HTR-8/SVneo (cell line): ENCODE measurements around the gene TRPM2.
A peak's percentile ranks its signal among the peaks of the same experiment; 100 is the strongest.
"Not testable (repeated sequence)": the region's sequence is repeated elsewhere in the genome, so short reads cannot be mapped to it uniquely, and the experiment has no call there.

ENCODE experiments used
- DNase-seq: peaks from one replicate; pipeline ENCODE4 v3.0.0; 2011; ENCODE audit warnings: low spot score, mixed read lengths; ENCODE audit not compliant: insufficient read length
- FAIRE-seq: peaks from 2 replicates; lab custom pipeline; 2011; peaks lifted over from hg19 to GRCh38; lab: Jason Lieb, UNC

Gene TRPM2

DNA sequence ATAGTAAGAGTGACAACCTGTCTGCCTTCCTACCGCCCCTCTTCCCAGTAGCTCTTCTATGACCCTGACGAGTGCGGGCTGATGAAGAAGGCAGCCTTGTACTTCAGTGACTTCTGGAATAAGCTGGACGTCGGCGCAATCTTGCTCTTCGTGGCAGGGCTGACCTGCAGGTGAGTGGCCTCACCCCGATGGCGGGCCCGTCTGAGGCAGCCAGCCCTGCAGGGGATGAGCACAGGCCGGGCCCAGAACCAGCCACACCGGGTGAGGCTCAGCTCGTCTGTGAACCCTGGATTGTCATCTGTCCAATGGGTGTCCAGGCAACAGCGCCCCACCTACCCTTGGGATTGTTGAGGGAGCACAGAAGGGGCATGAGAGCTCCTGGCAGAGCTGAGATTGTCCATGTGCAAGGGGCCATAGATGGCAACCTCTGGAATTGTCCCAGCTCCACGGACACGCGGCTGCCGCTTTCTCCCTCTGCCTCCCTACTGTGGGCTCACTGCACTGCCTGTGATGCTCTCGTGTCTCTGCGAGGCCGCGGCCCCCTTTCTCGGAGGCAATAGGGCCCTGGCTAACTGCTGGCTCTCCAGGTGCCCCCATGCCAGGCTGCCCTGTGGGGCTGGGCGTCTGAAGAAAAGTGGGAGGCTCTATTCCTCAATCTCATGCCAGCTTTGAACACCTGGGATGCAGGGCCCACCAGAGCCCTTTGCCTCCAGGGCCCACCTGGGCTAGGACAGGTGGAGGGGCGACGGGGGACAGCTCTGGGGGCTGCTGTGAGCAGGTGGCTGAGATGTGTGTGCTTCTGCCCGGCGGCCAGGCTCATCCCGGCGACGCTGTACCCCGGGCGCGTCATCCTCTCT, 51.9 kb downstream of the TRPM2 start:
- DNase-seq = no peak
- FAIRE-seq = no peak

DNA sequence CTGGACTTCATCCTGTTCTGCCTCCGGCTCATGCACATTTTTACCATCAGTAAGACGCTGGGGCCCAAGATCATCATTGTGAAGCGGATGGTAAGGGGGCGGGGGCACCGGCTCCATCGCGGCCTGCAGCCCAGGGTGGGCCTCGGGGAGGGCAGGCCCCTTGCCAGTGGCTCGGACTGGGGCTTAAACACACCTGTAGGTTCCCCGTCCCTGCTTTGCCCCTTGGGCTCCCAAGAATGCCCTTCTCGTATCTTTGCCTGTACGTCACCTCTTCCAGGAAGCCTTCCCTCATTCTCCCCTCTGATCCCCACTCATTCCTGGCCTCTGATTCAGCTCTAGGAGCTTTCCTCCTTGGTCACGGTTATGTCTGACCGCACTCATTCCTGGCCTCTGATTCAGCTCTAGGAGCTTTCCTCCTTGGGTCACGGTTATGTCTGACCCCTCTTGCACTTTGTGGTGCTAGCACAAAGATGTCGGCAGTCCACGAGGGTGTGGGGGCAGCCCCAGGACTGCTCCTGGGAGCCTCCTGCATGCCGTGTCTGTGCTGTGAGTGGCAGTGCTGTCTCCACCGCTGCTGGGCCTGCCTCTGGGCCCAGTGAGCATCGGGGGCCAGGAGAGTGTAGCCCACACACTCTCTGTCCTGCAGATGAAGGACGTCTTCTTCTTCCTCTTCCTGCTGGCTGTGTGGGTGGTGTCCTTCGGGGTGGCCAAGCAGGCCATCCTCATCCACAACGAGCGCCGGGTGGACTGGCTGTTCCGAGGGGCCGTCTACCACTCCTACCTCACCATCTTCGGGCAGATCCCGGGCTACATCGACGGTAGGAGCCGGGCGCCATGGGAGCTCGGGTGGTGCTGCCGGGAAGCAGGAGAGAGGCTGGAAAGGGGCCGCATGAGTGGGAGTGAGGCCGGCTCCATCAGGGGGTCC, 52.8 kb downstream of the TRPM2 start:
- DNase-seq (peak; percentile 57), FAIRE-seq (peak; percentile 59)

DNA sequence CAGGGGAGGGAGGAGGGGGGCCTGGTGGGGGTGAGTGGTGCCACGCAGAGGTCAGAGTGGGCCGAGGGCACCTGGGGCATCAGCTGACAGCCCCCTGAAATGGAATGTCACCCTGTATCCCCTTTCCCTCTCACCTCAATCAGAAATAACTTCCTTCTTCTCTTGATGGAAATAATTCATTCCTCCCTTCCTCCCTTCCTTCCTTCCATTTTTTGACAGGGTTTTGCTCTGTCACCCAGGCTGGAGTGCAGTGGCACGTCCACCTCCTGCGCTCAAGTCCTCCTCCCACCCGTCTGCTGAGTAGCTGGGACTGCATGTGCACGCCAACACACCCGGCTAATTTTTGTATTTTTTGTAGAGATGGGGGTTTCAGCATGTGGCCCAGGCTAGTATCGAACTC, 53.5 kb downstream of the TRPM2 start:
- FAIRE-seq (no peak), DNase-seq (no peak)

DNA sequence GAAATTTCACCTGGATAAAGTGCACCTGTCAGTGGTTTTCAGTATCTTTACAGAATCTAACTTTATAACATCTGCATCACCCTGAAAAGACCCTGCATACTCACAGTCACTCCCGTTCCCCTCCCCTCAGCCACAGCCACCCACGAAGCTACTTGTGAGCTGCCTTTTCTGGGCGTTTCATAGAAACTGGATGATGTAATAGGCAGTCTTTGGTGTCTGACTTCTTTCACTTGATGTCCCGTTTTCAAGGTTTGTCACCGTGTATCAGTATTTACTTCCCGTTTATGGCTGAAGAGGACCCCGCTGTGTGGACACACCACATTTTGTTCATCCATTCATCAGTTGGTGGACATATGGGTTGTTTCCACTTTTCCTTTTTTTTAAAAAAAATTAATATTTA, 54.1 kb downstream of the TRPM2 start:
- no peak for FAIRE-seq
- no peak for DNase-seq

DNA sequence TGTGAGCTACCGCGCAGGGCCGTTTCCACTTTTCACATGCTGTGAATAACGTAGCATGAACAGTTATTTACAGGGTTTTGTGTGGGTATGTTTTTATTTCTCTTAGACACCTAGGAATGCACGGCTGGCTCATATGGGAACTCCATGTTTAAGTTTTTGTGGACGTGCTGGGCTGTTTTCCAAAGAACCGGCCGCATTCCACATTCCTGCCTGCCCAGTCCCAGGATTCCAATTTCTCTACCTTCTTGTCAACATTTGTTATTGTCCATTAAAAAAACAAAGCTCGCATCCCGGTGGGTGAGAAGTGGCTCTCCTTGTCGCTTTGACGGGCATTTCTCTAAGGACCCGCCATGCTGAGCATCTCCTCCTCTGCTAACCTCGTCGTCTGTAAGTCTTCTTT, 54.8 kb downstream of the TRPM2 start:
- FAIRE-seq = no peak
- no peak for DNase-seq

DNA sequence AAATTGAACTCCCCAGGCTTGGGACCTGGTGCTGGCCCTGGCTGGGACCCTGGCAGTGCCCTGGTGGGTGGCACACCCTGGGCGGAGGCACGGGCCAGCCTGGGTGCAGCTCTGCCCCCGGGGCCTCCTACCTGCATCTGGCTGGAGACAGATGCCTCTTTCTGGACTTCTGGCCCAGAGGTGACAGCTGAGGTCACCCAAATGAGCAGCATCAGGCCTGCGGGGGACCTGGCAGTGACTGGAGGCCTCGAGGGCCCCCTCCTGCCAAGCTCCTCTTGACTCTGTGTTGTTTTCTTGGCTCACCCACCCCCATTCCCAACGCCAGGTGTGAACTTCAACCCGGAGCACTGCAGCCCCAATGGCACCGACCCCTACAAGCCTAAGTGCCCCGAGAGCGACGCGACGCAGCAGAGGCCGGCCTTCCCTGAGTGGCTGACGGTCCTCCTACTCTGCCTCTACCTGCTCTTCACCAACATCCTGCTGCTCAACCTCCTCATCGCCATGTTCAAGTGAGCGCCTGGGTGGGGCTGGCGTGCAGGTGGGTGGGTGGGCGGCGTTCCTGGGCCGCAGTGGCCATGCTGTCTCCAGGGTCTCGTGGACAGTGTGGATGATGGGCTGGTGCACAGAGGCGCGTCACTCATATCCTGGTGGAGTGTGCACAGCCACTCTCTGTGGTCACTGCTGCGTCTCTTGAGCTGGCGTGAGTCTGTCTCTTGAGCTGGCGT, 60.3 kb downstream of the TRPM2 start:
- no peak for DNase-seq
- no peak for FAIRE-seq

DNA sequence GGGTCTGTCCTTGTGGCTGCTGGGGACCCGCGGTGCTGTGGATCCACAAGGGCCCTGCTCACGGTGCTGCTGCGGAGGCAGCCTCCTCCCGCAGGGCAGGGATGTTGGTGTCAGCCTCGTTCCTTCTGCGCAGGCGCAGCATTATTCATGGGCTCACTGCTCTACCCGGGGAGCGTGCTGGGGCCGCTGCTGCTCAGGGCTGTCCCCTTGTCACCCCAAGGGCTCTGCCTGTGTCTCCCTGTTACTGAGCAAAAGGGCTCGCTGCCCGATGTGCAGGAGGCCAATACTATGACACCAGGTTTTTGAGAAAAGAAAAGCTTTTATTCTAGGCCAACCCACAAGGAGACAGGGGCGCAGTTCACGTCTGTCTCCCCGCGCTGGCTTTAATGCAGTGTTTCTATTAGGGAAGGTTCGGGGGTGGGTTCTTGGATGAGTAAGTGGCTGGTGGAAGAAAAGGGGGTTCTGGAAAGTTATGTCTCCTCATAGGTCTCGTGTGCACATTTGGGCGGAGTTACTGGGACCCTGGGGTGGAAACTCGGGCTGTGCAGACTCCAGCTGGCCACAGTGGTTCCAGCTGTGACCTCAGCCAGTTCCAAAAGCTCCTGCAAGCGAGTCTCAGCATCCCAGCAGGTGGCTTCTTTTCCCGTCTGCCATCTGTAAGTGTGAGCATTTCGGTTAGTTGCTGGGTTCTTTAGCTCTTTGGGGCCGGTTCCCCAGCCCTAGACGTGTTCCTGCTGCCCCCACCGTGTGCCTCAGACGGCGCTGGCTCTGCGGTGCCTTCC, 61.1 kb downstream of the TRPM2 start:
- no peak for DNase-seq
- no peak for FAIRE-seq

DNA sequence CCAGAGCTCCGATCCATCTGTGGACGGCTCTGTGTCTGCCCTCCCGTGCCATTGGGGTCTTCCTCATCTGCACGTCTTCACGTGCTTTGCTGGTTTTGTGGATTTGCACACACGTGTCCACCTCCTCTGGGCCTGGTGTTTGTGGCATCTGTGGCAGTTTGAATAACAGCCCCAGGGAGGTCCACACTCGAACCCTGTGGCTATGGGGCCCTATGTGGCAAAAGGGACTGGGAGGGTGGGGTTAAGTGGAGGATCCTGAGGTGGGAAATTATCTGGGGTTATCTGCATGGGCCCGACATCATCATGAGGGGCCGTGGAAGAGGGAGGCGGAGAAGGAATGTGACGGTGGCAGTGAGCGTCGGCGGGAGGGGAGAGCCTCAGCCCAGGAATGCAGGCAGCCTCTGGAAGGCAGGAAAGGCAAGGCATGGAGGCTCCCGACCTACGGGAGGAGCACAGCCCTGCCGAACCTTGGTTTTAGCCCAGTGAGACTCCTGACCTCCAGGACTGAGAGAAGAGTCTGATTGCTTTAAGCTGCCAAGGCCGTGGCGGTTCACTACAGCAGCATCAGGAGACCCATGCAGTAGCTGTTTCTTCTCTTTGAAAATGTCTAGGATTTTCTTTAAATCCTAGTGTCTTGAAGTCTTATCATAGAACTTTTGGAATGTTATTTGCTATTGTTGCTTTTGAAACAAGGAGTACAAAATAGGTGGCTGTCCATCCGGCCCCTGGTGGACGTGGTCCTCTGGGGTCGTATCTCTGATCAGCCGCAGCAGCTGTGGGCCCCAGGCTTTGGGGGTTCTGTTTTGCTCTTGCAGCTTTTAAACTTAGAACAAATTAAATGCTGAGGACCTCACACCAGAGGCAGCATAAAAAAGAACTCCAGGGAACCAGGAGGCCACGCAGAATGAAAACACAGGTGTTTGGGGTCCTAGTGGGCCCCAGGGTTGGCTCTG, 61.9 kb downstream of the TRPM2 start:
- no peak for DNase-seq
- no peak for FAIRE-seq

DNA sequence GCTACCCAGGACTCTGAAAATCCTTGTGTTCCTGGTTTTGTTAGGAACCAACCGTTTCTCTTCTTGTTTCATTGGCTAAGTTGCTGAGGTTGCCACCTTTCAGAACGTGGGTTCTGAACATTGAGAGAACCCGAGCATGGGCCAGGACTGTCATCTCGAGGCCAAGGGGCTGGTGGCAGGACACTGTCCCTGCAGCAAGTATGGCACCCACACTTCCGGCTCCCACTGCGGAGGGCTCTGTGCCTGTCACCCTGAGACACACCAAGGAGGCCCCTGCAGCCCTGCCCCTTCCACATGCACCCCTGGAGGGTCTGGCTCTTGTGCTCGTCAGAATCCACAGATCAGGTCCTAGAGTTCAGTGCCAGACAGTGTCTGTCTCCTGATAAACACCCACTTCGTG, 62.8 kb downstream of the TRPM2 start:
- FAIRE-seq (no peak), DNase-seq (no peak)

DNA sequence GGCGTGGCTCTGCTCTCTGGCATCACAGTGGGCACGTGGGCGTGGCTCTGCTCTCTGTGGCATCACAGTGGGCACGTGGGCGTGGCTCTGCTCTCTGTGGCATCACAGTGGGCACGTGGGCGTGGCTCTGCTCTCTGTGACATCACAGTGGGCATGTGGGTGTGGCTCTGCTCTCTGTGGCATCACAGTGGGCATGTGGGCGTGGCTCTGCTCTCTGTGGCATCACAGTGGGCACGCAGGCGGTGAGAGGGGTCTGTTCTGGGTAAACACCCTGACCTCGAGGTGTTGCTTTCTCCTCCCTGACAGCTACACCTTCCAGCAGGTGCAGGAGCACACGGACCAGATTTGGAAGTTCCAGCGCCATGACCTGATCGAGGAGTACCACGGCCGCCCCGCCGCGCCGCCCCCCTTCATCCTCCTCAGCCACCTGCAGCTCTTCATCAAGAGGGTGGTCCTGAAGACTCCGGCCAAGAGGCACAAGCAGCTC, 64.2 kb downstream of the TRPM2 start:
- FAIRE-seq, DNase-seq: not testable (repeated sequence)

DNA sequence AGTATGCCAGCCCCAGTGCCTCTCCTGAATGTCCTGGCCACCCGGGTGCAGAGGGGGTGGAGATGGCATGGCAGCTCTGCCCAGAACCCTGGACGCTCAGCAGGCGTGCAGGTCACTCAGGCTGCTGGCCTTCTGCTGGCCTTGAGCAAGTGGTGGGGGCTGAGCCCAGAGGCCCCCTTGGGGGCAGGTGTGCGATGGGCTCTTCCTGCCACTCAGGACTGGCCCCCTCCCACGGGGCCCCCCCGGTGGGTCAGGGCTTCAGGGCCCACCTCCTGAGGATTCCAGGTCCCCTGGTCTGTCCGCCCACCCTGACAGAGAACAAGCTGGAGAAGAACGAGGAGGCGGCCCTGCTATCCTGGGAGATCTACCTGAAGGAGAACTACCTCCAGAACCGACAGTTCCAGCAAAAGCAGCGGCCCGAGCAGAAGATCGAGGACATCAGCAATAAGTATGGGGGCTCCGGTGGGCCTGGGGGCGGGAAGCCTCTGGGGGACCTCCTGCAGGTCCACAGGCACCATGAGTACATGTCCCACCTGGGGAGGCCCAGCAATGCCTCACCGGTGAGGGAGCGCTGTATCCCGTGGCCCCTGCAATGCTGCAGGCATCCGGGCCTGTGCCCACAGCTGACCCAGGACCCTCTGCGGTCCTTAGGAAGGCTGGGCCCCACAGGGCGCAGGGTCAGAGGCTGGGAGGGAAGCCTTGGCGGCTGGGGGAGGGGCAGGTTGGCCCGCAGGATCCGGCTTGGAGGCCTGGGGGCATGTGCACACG, 64.9 kb downstream of the TRPM2 start:
- FAIRE-seq (no peak), DNase-seq (no peak)

DNA sequence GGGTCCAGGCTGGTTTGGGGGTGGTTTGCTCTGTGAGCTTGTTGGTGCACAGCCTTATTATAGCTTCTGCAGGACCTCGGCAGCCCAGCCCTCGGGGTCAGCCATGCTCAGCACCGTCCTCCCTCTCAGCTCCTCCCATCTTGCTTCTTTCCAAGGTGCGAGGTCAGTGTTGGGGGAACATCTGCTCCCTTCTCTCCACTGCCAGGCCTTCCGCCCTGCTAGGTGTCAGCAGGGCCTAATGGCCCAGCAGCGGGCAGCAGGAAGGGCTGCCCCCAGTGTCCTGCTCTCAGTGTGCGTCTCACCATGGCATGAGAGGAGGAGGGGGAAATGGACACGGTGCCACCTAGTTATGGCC, 65.4 kb downstream of the TRPM2 start:
- no peak for FAIRE-seq
- DNase-seq = no peak

DNA sequence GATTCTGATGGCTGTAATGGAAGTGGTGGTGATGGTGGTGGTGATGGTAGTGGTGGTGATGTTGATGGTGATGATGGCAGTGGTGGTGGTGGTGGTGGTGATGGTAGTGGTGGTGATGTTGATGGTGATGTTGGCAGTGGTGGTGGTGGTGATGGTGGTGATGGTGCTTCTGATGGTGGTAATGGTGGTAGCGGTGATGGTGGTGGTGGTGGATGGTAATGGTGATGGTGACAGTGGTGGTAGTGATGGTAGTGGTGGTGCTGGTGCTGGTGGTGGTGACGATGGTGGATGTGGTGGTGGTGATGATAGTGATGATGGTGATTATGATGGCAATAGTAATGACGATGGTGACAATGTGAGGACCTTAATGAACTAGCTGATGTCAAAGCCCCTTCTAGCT, 66.3 kb downstream of the TRPM2 start:
- peak; percentile 100 for FAIRE-seq
- DNase-seq = no peak

DNA sequence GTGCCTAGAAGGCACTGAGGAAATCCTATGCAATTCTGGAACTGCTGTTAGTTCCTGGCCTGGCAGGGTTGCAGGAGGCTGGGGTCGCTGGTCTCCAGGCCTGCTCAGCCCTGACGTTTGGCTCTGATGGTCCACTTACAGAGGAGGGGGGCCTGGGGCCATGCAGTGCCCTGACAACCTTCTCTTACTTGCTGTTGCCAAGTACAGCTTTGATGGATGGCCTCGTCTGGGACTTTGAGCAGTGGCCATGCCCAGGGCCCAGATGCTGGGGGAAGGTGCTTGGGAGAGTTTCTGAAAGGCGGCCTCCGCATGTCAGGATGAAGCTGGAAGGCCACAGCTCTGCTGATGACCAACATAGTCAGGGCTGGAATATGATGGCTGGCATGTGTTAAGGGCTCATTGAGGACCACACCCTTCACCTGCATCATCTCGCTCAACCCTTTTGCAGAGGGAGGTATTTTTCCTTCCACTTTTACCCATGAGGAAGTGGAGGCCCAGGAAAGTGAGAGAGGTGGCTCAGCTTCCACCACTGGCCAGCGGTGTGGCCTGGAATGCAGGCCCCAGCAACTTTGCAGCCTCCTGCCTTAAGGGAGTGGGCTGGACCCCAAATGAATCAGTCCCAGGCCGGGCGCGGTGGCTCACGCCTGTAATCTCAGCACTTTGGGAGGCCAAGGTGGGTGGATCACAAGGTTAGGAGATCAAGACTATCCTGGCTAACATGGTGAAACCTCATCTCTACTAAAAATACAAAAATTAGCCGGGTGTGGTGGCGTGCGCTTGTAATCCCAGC, 67.2 kb downstream of the TRPM2 start:
- DNase-seq (no peak), FAIRE-seq (no peak)

DNA sequence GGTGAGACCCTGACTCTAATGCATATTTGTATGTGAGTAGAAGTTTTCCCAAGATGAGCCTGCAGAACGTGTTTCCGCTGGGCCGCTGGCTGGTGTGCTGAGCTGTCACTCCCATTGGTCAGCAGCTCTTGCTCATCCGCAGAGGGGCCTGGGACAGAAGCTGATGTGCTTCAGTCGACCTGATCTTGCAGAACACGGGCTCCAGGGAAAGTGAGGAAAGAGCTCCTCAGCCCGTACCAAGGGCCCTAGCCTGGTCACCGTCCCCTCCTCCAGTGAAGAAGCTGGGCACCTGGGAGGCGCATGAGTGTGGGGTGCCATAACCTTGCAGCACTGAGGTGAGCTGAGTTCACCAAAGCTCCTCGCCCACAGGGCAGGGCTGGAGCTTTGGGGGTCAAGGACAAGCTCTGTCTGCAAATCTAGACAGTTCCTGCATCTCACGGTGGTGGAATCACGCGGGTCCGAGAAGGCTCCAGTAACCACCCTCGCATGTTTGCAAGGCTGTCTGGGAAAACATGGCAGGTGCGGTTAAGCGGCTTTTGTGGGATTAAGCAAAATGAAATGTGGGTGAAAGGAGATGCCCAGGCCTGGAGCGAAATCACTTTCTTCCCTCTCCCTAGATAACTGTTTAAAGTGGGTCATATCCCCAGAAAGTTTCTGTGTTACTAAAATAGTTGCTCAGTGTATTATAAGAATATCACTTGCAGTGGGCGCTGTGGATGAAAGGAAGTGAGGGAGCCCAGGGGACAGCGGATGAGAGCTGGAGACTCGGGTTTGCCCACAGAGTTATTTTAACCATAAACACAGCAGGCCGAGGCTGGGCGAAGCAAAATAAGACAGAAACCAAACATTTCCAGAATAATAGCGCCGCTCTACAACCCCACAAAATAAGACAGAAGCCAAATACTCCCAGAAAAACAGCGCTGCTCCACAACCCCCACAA, 68.8 kb downstream of the TRPM2 start:
- FAIRE-seq (no peak), DNase-seq (no peak)

DNA sequence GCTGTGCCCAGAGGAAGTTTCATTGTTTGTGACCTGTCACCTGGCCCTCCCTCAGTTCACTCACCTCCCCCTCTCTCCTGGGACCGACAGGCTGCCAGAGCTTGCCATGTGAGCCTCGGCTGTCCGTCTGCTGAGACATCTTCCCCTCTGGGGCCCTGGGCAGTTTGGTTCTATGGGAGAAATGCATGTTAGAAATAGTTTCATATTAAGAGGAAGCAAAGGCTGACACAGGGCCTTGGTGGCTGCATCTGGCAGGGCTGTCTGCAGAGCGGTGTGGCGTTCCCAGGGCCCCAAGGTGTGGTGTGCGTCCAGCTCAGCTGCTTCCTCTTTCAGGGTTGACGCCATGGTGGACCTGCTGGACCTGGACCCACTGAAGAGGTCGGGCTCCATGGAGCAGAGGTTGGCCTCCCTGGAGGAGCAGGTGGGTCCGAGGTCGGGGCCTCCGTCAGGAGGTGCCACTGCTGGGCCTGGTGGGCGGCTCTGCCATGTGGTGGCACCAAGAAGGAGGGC, 69.9 kb downstream of the TRPM2 start:
- no peak for DNase-seq
- FAIRE-seq = no peak
